HG03354 (cell line): Measurements from ENCODE around the gene THSD4.
"Not testable (repeated sequence)": the region's sequence is repeated elsewhere in the genome, so short reads cannot be mapped to it uniquely, and the experiment has no call there.

Experiments
- ATAC-seq: cut with Tn5 transposase; IDR thresholded peaks from one replicate; pipeline ENCODE4 v1.9.1; 2021; ENCODE audit warnings: mild to moderate bottlenecking; ENCODE audit not compliant: unreplicated experiment, poor library complexity, severe bottlenecking

THSD4 gene

DNA sequence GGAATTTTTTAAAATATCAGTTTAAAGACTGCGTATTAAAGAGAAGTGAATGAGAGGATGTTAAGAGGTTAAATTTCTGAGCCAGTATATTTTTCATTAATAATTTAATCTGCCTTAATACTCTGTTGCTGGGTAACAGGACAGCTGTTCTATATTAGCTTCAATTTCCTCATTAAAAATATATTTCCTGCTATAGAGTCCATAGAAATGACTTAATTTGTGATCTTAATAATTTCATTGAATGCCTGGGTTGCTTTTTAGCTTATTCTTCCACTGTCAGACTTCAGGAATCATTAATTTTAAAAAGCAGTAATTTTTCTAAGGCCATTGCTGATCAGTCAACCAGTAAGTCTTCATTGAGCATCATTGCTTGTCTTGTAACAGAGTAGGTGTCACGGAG lies 129.0 kb downstream of the THSD4 start:
- ATAC-seq: no peak

DNA sequence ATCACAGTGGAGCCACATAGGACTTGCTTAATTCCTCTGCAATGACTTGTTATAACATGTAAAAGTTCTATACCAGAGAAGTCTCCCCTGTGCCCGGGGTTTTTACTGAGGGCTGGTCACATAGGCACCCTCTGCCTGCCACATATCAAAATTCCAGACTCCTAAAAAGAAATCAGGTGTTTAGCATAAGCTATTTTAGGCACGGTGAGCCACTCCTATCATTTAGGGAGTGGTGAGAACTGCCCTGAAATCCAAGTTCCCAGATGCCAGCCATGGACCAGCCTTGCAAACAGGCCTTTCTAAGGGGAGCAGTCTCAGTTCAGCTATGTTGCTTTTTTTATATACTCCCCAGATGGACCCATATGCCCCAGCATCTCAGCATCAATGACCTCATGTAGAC lies 130.3 kb downstream of the THSD4 start:
- no peak for ATAC-seq

DNA sequence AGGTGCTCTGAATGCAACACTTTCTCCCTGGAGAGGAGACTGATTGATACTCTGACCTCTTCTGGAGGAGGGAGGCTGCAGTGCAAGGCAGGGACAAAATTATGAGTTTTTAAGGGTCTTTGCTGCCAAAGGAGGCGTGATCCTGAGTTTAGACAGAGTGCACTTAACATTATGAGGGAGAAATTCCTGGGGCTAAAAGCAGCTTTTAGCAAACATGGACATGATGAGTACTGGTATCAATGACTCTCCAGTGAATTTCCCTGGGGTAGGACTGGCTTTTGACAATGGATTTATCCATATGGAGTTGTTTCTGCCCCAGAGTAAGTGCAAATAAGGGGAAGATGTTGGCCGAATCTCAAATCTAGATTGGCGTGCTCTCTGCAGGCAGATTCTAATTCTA lies 133.1 kb downstream of the THSD4 start:
- no peak for ATAC-seq

DNA sequence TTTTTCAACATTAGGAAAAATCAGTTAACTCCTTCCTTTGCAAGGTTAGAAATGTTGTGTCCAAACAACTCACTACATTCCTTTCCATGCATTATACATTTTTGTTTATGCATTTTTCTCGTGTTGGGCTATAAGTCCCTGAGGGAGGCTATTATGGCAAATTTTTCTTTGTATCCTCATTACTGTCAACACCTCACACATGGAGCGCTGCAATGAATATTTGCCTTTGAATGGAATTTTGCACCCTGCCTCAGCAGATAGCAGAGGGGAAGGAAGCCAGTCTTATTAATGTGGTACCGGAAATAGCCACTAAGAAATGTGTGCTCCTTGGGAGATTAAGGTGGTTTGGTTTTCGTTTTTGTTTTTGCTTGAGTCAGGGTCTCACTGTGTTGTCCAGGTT lies 134.7 kb downstream of the THSD4 start:
- ATAC-seq: no peak

DNA sequence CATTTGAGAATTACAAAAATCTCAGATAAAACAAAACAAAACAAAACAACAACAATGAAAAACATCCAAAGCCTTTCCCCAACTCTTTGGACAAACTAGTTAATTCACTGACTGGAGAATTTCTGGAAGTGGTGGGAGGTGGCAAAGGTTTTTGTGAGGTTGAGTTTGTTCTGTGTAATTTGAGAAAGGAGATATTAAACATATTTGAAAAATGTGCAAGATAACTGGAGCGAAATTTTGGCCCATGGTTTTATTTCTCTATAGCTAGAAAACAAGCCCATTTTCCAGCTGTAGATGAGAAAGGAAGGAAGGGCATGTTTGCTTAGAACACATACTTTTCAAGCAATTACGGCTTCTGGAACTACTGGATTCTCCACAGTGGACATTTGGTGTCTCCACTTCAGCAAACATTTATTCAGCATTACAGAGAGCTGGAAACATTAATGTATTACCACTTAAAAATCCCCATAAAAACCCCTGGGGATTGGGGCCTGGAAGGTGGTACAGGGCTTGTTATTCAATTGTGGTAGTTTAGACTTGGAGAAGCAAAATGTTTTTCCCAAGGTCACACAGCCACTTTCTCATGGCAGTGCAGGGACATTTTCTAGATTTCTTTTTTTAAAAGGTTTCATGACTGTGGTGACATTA lies 135.8 kb downstream of the THSD4 start:
- no peak for ATAC-seq

DNA sequence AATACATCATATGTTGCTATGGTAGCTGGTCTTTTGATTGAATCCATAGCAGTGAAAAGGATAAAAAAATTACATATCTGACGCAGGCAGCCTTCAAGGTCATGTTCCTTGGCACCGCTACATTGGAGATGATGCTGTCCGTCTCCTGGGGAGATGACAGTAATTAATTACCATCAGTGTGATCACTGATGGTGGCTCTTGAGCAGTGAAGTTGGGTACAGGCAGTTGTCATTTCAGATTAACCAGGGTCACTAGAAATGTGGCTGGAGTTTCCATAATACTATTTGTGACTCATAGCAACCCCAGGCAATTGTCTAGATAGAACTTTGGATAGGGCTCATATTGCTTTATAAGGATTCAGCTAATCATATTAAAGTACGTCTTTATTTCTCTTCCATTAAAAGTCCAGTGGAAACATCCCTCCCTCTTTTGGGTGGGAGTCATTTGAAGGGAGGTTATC lies 136.3 kb downstream of the THSD4 start:
- no peak for ATAC-seq

DNA sequence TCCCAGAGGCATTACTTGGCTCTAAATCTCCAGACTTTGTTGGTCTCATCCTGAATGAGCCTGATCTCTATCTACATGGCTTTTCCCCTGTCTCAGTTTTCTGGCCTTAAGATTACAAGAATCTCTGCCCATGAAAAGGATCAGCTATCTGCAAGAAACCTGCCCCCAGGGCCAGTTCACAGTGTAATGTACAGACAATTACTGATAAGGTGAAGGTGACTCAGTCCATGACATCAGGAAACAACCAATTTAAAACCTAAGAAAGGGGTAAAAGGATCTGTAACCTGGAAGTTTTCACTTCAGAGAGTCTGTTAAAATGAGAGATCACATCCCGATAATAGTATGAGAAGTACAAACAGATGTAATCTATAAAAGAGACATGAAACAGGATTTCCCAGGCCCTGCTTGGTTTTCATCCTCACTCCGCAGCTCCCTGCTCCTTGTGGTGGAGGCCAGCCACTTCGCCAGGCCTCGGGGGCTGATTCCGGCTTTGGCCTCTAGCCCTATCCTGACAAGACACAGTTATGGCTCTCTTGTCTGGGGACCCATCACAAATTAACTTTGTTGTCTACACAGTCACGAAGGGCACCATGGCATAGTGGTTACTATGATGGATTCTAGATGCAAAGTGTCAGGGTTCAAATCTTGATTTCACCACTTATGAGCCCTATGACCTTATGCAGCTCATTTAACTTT lies 136.9 kb downstream of the THSD4 start:
- no peak for ATAC-seq

DNA sequence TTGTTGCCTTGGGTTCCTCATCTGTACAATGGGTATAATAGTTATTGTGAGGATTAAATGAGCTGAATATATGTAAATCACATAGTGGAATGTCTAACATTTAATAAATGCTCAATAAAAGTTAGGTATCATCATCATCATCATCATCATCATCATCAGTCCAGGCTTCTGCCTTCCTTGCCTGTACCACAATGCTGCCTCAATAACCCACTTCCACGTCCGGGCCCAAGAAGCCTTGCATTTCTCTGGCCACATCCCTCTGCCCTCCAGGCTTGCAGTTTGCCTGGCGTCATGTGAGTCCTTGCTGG lies 137.4 kb downstream of the THSD4 start:
- no peak for ATAC-seq

DNA sequence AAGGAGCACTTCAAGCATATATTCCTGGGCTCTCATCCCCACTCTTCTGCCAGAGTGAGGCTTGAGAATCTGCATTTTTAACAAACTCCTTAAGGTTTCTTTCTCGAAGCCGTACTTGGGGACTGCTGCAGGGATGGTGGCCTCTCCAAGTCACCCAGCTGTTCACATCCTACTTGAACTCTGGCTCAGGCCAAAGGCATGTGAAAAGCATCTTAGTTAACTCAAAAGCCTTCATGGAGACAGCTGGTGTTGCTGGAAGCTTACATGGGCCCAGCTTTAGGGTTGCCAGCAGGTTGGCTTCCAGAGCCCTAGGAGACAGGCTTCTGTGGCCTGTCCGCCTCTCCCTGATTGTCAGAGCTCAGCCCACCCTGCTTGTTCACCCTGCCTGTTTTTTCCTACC lies 139.2 kb downstream of the THSD4 start:
- no peak for ATAC-seq

DNA sequence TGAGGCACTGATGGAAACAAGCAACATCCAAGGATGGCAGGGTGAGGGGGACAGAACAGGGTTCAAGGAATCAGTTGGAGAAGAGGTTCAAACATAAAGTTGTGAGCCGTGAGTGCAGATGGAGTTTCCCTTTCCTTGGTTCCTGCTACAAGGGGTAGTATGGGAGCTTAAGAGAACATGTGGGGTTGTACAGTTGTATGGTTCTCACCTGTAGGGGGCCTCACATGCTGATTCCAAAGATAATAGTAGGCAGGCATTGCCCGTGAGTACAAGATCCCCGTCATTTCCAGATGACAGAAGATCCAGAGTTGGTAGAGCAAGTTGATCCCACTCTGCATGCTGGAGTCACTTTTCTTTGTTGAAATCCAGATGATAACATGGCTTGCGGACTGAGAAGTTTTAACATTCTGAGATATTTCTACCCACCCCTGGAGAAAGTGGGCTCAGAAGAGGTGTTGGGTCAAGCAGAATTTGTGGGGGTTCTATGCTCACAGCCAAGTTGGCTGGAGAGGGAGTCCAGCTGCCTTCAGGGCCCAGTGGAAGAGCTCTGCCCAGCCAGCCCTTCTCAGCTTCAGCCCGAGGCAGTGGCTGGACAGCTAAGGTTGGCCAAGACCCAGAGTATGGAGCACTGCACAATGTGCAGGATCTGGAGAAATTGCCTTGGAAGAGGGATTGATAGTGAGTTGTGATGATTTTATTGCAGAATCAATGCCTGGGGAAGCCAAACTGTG lies 141.8 kb downstream of the THSD4 start:
- no peak for ATAC-seq

DNA sequence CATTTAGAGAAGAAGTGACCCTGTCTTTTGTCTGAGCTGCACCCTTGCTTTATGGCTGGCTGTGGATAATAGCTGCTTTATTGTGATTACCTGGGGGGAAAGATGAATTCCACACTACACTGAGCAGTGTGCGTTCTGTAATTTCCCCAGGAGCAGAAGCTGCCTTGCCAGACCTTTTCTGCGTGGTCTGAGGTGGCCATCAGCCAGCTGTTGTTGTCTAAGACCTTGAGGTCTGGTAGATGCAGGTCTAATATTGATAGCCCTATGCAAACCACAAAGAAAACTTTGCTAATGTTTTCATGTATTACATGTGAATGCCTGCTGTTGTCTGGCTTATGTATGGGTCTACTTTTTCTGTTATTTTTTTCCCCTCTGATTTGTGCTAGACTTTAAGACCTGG lies 144.6 kb downstream of the THSD4 start:
- ATAC-seq: no peak

DNA sequence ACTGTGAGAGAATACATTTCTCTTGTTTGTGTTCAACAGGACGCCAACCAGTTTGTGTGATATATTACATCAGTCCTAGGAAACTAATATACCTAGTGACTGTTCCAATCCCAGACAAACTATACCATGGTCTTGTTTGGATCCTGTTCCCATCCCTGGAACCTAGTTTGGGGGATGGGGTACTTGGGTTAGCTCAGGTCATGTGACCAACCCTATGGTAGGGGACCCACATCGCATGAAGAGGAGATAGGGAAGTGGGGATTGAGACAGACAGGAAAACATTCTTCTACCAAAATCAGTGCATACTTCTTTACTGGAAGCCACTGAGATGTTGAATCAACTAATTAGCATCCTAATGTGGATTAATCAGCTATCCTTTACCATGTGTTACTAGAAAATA lies 146.1 kb downstream of the THSD4 start:
- no peak for ATAC-seq

DNA sequence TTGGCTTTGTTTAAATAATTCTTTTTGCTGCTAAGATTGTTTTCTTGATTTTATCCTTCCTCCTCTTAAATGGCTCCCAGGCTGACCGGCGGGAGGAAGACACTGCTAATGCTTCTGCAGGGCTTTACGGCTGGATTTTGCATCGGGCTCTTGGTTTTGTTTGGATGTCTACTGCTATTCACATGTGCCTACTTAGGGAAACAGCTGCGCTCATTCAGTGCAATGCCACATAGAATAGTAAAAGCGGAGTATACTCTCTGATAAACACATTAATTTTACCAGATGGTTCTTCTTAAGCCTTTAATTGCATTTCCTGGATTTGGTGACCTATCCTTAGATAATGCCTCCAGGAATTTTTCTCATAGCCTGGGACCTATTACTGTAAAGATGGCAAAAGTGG lies 146.6 kb downstream of the THSD4 start:
- ATAC-seq: no peak

DNA sequence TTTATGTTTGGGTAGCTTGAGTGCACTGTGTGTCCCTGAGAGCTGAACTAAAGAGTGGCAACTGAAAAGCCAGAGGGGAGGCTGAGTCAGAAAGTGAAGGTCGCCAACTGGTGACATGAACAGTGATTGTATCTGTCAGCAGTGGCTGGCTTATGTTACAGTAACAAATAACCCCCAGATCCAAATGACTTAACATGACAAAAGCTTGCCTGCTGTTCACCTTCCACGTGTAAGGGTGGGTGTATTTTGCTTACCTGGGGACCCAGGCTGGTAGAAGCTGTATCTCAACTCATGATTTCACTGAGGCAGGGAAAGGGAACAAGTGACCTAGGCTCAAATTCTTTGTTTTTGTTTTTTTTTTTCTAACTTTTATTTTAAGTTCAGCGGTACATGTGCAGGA lies 147.3 kb downstream of the THSD4 start:
- ATAC-seq: no peak

DNA sequence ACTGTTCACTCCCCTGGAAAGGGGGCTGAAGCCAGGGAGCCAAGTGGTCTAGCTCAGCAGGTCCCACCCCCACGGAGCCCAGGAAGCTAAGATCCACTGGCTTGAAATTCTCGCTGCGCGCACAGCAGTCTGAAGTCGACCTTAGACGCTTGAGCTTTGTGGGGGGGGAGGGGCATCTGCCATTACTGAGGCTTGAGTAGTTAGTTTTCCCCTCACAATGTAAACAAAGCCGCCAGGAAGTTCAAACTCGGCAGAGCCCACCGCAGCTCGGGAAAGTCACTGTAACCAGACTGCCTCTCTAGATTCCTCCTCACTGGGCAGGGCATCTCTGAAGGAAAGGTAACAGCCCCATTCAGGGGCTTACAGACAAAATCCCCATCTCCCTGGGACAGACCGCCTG lies 150.3 kb downstream of the THSD4 start:
- not testable (repeated sequence) for ATAC-seq

DNA sequence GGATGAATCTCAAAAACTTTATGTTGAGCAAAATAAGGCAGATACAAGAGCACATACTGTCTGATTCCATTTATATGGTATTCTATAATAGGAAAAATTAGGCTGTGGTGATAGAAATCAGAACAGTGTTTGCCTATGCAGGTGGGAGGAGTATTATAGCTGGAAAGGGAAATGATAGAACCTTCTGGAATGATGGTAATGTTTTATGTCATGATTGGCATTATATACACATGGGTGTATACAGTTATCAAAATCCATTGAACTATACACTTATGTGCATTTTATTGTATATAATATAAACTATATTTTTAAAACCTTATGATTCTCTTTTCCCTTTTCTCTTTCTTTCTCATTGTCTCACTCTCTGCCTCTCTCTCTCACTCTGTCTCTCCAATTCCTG lies 156.1 kb downstream of the THSD4 start:
- no peak for ATAC-seq

DNA sequence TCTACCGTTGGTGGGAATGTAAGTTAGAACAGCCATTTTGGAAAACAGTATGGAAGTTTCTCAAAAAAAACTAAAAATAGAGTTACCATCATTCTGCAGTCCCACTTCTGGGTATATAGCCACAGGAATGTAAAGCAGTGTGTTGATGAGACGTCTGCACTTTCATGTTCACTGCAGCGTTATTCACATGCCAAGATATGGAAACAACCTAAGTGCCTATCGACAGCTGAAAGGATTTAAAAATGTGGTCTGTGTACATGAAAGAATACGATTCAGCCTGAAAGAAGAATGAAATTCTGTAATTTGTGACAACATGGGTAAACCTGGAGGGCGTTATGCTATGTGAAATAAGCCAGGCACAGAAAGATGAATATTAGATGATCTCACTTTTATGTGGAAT lies 157.7 kb downstream of the THSD4 start:
- no peak for ATAC-seq

DNA sequence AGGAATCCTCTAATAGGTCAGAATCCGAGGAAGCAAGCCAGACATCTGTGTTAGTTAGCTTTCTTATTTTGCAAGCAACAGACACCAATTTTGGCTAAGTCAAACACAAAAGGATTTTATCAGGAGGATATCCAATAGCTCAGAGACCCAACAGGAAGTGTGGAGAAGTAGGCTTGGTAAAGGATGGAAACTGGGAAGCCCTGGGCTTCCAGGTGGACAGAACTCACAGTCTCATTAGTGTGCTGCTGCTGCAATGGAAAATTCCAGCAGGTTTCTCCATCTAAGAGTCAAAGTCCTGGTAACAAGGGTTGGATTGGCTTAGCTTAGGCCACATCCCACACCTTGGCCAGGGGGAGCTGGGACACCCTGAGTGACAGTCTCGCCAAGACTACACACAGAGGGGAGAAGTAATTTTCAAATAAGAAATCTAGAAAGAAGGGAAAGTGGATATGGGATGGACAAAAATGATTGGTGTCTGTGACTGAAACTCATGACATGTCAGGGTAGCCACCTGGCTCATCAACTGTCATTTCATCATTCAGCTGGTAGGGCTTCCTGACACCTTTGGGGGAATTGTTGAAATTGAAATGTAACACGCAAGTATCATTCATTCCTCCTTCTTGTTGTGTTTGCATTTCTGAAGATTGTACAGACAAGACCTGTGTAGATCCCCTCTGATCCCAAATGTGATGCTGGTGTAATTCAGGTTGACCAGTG lies 158.6 kb downstream of the THSD4 start:
- no peak for ATAC-seq

DNA sequence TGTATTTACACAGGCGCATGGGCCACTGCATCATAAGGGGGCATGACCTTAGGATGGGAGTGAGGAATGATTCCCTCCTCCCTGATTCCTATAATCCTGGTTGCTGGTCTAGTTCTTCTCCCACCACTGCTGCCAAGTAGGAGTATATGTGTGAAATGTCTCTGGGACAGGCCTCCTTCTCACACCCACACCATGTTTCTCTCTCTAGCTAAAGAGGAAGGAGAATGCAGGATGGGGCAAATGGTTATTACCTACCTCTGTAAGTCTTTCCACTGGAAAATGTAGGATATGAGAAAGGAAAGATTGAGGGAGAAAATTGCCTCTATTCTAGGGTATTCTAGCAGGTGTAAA lies 159.2 kb downstream of the THSD4 start:
- no peak for ATAC-seq

DNA sequence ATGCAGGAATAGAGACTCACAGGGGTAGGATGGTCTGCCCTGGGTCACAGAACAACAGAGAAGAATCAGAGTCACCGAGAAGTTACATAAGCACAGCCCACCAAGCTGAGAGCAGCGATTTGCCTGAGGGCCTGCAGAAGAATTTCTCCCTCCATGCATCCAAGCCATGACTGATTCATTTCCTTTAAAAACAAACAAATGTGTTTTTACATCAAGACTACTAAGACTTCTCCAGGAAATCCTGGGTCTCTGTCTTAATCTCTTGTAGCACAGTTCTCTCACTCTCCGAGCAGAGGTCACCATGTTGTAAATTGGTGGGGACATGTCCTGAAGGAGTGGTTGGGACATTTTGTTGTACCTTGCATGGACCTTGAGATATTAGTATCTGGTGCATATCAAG lies 159.8 kb downstream of the THSD4 start:
- ATAC-seq: no peak
